Ishikawa (cell line): ENCODE data around the gene TMEM184B.
A peak's percentile ranks its signal among the peaks of the same experiment; 100 is the strongest.

Source experiments
- CEBPB ChIP-seq: IDR thresholded peaks from 2 replicates; pipeline ENCODE4 v1.6.1; 2012
- CREB1 ChIP-seq: IDR thresholded peaks from 2 replicates; pipeline ENCODE4 v1.6.1; 2012; ENCODE audit warnings: low read depth
- EGR1 ChIP-seq: IDR thresholded peaks from 2 replicates; pipeline ENCODE4 v1.6.1; 2012
- EP300 ChIP-seq: IDR thresholded peaks from 2 replicates; pipeline ENCODE4 v1.6.1; 2012; ENCODE audit warnings: borderline replicate concordance
- FOXM1 ChIP-seq: IDR thresholded peaks from 2 replicates; pipeline ENCODE4 v1.6.1; 2012; ENCODE audit warnings: low read depth, borderline replicate concordance
- NFIC ChIP-seq: IDR thresholded peaks from 2 replicates; pipeline ENCODE4 v1.6.1; 2012
- RAD21 ChIP-seq: IDR thresholded peaks from 2 replicates; pipeline ENCODE4 v1.6.1; 2012; ENCODE audit warnings: low read depth
- TAF1 ChIP-seq: IDR thresholded peaks from 2 replicates; pipeline ENCODE4 v1.6.1; 2012; ENCODE audit warnings: low read depth, mild to moderate bottlenecking
- TCF12 ChIP-seq: IDR thresholded peaks from 2 replicates; pipeline ENCODE4 v1.6.1; 2012; ENCODE audit warnings: low read depth
- TEAD4 ChIP-seq: IDR thresholded peaks from 2 replicates; pipeline ENCODE4 v1.6.1; 2012
- YY1 ChIP-seq: IDR thresholded peaks from 2 replicates; pipeline ENCODE4 v1.6.1; 2012; ENCODE audit warnings: low read depth
- ZBTB7A ChIP-seq: IDR thresholded peaks from 2 replicates; pipeline ENCODE4 v1.6.1; 2012; ENCODE audit warnings: low read depth
- TF ChIP-seq, protein P1 (sequence below): IDR thresholded peaks from 2 replicates; pipeline ENCODE4 v1.6.1; 2012
- TF ChIP-seq, protein P2 (sequence below): IDR thresholded peaks from 2 replicates; pipeline ENCODE4 v1.6.1; 2012
- TF ChIP-seq, protein P3 (sequence below): IDR thresholded peaks from 2 replicates; pipeline ENCODE4 v1.6.1; 2012; ENCODE audit warnings: low read depth, mild to moderate bottlenecking

Gene TMEM184B

DNA sequence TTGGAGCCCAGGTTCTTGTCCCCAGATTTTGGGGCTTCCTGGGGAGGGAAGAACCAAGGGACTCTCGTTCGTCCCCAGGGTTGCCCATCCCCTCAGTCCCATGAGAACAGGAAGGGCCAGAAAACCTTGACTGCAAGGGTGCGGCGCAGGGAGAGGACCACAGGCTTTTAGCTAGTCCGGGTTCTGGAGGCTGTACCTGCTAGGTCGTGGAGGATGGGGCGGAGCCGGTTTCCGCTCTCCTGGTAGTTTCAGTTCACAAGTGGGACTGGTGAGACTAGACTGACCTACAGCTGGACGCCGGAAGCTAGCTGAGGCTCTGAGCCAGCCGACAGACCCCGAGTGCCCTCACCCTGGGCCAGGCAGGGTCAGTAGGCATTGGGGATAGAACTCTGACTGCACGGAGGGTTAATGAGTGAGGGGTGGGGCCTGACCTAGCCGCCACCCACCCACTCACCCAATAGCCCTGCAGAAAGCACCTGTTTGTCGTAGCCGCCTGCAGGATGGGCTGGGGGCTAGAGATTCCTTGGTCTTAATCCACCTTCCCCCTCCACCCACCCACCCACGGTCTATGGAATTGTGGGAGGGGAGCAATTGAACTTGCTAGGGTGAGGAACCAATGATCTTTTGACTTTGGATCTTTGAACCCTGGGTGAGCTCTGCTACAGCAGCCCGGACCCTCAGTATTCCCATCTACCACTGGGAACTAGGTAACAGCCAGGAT lies 69.6 kb downstream of the TMEM184B start:
- TF ChIP-seq RAD21 (no peak), TAF1 (no peak), TEAD4 (no peak), NFIC (no peak), ZBTB7A (0 out of 2 replicates have a peak, but pooled peaks have one; percentile 4)

DNA sequence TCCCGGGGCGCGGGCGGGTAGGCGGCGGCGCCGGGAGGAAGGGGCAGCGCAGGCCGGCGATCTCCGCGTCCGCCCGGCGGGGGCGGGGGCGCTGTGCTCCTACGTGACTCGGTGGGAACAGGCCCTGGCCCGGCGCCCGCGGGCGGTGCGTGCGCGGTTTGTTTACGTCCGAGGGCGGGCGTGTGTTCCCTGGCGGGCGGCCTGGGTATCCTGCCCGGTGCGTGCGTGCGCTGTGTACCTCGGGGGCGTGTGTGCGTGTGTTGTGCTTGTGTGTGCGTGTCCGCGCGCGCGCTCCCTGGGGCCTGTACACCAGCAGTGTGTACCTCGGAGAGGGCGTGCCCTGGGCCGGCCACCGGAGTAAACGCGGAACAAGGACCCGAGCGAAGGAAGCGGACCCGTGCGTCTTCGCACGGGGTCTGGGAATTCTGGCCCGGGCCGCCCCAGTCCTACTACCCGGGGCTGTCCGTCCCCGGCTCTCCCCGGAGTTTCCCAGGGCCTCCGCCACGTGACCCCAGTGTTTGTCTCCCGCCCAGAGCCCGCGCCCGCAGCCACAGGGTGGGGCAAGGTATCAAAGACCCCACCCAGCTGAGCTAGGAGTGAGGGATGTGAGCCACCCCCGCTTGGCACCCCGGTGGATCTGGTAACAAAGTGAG lies 70.2 kb downstream of the TMEM184B start:
- TF ChIP-seq ZBTB7A (peak; percentile 42), RAD21 (no peak), TEAD4 (no peak), CEBPB (no peak), YY1 (no peak), TAF1 (0 out of 2 replicates have a peak, but pooled peaks have one; percentile 35), CREB1 (no peak), NFIC (peak; percentile 58), FOXM1 (no peak), EGR1 (peak; percentile 17; the same call in 1 of the 2 replicates)
- TF ChIP-seq, protein P1, sequence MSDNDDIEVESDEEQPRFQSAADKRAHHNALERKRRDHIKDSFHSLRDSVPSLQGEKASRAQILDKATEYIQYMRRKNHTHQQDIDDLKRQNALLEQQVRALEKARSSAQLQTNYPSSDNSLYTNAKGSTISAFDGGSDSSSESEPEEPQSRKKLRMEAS = peak; percentile 45; the same call in 1 of the 2 replicates
- TF ChIP-seq, protein P2, sequence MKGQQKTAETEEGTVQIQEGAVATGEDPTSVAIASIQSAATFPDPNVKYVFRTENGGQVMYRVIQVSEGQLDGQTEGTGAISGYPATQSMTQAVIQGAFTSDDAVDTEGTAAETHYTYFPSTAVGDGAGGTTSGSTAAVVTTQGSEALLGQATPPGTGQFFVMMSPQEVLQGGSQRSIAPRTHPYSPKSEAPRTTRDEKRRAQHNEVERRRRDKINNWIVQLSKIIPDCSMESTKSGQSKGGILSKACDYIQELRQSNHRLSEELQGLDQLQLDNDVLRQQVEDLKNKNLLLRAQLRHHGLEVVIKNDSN = peak; percentile 90

DNA sequence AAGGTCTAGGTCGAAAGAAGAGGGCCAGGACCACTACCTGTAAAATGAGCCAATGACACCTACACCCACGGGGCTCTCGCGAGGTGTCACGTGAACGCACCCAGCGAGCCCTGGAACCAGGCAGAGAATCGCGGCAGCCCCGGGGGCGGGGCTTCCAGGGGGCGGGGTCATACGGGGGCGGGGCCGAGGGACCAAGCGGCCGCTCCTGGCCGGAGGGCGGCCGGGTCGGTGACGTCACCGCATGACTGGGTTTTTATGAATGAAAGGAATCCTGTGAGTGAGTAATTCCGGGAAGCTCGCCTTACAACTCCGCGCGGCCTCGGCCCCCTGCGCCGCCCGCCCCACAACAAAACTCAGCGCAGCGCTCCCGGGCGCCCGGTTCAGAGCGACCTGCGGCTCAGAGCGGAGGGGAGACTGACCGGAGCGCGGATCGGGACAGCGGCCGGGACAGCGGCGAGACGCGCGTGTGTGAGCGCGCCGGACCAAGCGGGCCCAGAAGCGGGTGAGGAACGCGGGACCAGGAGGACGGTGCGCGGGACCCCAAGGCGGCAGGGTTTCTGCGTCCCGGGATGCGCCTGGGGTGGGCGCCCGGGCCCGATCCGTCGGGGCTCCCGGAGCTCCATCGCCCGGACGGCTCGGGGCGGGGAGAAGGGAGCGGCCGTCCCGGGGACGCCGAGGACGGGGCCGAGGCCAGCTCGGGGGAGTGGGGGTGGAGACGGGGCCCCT lies 70.9 kb downstream of the TMEM184B start, which contains the start of gene MAFF:
MAFF (plus strand) TSS at position 284 of the 726 bp plus-strand sequence. CDS start 11,860 bp downstream, outside the sequence.
- TF ChIP-seq TAF1 (peak; percentile 16; the same call in 1 of the 2 replicates), YY1 (no peak), CEBPB (no peak), TCF12 (peak; percentile 55; the same call in 1 of the 2 replicates), TEAD4 (peak; percentile 80), ZBTB7A (peak; percentile 36), EP300 (0 out of 2 replicates have a peak, but pooled peaks have one; percentile 24), EGR1 (no peak), FOXM1 (no peak), CREB1 (peak; percentile 62; the same call in 1 of the 2 replicates), RAD21 (no peak), NFIC (peak; percentile 30)
- TF ChIP-seq, protein P3, sequence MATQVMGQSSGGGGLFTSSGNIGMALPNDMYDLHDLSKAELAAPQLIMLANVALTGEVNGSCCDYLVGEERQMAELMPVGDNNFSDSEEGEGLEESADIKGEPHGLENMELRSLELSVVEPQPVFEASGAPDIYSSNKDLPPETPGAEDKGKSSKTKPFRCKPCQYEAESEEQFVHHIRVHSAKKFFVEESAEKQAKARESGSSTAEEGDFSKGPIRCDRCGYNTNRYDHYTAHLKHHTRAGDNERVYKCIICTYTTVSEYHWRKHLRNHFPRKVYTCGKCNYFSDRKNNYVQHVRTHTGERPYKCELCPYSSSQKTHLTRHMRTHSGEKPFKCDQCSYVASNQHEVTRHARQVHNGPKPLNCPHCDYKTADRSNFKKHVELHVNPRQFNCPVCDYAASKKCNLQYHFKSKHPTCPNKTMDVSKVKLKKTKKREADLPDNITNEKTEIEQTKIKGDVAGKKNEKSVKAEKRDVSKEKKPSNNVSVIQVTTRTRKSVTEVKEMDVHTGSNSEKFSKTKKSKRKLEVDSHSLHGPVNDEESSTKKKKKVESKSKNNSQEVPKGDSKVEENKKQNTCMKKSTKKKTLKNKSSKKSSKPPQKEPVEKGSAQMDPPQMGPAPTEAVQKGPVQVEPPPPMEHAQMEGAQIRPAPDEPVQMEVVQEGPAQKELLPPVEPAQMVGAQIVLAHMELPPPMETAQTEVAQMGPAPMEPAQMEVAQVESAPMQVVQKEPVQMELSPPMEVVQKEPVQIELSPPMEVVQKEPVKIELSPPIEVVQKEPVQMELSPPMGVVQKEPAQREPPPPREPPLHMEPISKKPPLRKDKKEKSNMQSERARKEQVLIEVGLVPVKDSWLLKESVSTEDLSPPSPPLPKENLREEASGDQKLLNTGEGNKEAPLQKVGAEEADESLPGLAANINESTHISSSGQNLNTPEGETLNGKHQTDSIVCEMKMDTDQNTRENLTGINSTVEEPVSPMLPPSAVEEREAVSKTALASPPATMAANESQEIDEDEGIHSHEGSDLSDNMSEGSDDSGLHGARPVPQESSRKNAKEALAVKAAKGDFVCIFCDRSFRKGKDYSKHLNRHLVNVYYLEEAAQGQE = no peak; the same call in 1 of the 2 replicates
- TF ChIP-seq, protein P2 = peak; percentile 91
- TF ChIP-seq, protein P1 = no peak

DNA sequence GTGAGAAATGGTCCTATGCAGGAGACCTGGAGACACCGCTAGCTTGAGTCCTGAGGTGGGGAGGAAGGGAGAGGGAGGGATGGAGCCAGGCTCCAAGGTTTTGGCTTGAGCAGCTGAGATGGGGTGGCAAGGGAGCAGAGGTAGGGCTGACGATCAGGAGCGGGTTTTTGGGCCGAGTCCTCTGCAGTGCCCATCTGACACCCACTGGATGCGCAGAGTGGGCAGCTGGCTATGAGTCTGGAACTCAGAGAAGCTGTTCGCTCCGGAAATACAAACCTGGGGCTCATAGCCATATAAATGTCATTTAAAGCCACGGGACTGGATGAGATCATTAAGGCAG lies 71.5 kb downstream of the TMEM184B start:
- TF ChIP-seq CREB1 (no peak), FOXM1 (no peak), TEAD4 (no peak), EGR1 (no peak), EP300 (no peak), NFIC (no peak), TAF1 (no peak)
- TF ChIP-seq, protein P3 = no peak

DNA sequence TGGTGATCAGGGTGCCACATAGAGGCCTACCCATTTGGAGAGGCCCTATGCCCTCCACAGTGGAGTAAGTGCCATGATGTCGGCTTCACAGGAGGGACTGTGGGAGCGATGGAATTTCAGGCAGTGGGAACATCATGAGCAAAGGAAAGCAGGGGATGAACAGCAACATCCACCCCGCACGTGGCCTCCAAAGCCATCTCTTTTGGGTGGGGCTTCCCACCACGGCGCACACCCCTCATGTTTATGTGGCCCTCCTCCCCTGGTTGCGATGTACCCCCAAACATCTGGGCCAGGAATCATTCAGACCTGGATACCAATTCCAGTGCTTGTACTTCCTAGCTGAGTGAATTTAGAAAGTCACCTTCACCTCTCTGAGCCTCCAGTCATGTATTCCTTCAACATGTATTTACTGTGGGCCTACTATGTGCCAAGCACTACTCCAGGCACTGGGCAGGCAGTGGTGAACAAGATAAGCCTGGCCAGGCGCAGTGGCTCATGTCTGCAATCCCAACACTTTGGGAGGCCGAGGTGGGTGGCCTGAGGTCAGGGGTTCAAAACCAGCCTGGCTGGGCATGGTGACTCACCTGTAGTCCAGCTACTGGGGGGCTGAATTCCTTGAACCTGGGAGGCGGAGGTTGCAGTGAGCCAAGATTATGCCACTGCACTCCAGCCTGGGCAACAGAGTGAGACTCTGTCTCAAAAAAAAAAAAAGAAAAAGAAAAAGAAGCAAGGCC lies 72.8 kb downstream of the TMEM184B start:
- TF ChIP-seq NFIC = no peak
- TF ChIP-seq ZBTB7A = no peak
- TF ChIP-seq FOXM1 = no peak
- no peak for TF ChIP-seq RAD21
- TF ChIP-seq, protein P2 = no peak
- TF ChIP-seq, protein P3 = no peak
- TF ChIP-seq EGR1 = no peak
- TF ChIP-seq YY1 = no peak
- TF ChIP-seq CREB1 = no peak
- TF ChIP-seq, protein P1 = no peak
